Measurements from ENCODE around the gene ARRB2. TPM values are rescaled to one million over a fixed set of nuclear protein-coding genes. Genes with fewer than 3 reads are reported as not detected.

The ARRB2 gene
- total and polyA plus RNA-seq, 2 of the 8 experiments (the other 6 are each of a cell fraction or from before 2014, with no cell fraction given), result 72.4 to 101 TPM

DNA sequence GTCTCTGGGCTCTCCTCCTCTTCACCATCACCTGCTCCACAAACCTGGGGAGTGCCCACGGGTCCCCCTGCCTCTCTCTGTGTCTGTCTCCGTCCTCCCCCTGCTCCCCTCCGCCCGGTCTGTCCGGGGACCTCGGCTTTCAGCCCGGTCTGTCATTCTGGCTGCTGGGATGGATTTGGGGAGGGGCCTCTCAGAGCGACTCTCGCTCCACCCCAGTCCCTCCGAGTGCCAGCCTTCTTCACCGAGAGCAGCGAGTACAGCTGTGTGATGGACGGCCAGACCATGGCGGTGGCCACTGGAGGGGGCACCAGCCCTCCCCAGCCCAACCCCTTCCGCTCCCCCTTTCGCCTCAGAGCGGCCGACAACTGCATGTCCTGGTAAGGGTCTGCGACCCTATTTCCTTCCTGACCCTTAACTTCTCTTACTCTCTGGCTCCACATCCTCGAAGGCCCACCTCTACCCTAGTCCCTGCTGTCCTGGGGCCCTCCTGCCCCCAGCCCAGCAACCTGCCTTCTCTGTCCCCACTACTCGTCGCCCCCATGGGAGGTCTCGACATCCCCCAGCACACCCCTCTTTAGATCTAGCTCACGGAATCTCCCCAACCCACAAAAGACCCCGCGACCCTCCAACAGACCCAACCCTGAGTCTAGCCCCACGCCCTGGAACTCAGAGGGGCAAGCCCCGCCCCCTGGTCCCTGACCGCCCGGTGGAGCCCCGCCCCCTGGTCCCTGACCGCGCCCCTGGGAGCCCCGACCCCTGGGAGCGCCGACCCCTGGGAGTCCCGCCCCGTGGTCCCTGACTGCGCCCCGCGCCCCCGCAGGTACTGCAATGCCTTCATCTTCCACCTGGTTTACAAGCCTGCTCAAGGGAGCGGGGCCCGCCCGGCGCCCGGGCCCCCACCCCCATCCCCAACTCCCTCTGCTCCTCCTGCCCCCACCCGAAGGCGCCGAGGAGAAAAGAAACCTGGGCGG lies 34.9 kb downstream of the ARRB2 start (continued):
- TF ChIP-seq, protein P1, sequence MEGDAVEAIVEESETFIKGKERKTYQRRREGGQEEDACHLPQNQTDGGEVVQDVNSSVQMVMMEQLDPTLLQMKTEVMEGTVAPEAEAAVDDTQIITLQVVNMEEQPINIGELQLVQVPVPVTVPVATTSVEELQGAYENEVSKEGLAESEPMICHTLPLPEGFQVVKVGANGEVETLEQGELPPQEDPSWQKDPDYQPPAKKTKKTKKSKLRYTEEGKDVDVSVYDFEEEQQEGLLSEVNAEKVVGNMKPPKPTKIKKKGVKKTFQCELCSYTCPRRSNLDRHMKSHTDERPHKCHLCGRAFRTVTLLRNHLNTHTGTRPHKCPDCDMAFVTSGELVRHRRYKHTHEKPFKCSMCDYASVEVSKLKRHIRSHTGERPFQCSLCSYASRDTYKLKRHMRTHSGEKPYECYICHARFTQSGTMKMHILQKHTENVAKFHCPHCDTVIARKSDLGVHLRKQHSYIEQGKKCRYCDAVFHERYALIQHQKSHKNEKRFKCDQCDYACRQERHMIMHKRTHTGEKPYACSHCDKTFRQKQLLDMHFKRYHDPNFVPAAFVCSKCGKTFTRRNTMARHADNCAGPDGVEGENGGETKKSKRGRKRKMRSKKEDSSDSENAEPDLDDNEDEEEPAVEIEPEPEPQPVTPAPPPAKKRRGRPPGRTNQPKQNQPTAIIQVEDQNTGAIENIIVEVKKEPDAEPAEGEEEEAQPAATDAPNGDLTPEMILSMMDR (IDR thresholded peaks at IDR 0.05; ENCODE audit: control extremely low read depth in 1 of 3, insufficient read depth in 1 of 3, low read depth in 1 of 3, low read length in 3 of 3), result peak in 2 of 3 experiments; percentile 35 to 36; a peak in 3 of 4 replicates
- TF ChIP-seq HDAC2 (IDR thresholded peaks at IDR 0.05; ENCODE audit: borderline replicate concordance in 1 of 2, low read depth in 2 of 2, low read length in 2 of 2) (peak in 1 of 2 experiments; percentile 35; a peak in 1 of 4 replicates), RFX5 (IDR thresholded peaks at IDR 0.05; ENCODE audit: borderline replicate concordance, low read depth, low read length) (no peak), SAP30 (IDR thresholded peaks at IDR 0.05; ENCODE audit: insufficient read depth, insufficient replicate concordance, low read length) (no peak), EZH2 (IDR thresholded peaks at IDR 0.05; ENCODE audit: low read depth, low read length, severe bottlenecking) (peak; percentile 34), GTF2F1 (IDR thresholded peaks at IDR 0.05; ENCODE audit: borderline replicate concordance, low read depth, low read length) (no peak), RBBP5 (IDR thresholded peaks at IDR 0.05; ENCODE audit: borderline replicate concordance, low read depth, low read length) (0 out of 2 replicates have a peak, but pooled peaks have one; percentile 25)
- TF ChIP-seq, protein P2, sequence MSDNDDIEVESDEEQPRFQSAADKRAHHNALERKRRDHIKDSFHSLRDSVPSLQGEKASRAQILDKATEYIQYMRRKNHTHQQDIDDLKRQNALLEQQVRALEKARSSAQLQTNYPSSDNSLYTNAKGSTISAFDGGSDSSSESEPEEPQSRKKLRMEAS (IDR thresholded peaks at IDR 0.05), result no peak

Data from H1 (cell line).